ENCODE measurements around the gene SEC24C. TPM values are rescaled to one million over a fixed set of nuclear protein-coding genes. Genes with fewer than 3 reads are reported as not detected.
"Not testable (repeated sequence)": the region's sequence is repeated elsewhere in the genome, so short reads cannot be mapped to it uniquely, and the experiment has no call there.

SEC24C gene
- total RNA-seq, 1 donor from 2014 or later, result 50.0 TPM

GRCh38 chr10:73772281-73773151, 28.3 kb downstream of the SEC24C start:
- DNase-seq, result peak; percentile 87

- DNase-seq, result no peak
Observed at GRCh38 chr10:73773152-73773879, 29.1 kb downstream of the SEC24C start.

GRCh38 chr10:73774637-73775036, 30.5 kb downstream of the SEC24C start:
- DNase-seq, result no peak

- no peak for DNase-seq
Observed at GRCh38 chr10:73779018-73779417, 34.8 kb downstream of the SEC24C start.

GRCh38 chr10:73779539-73780197, 35.5 kb downstream of the SEC24C start:
- DNase-seq, result no peak

- no peak for DNase-seq
Observed at GRCh38 chr10:73780301-73780700, 36.1 kb downstream of the SEC24C start.

GRCh38 chr10:73780966-73781365, 36.8 kb downstream of the SEC24C start:
- DNase-seq, result no peak

GRCh38 chr10:73781548-73781878, 37.3 kb downstream of the SEC24C start:
- no peak for DNase-seq

- peak; percentile 96 for DNase-seq
Observed at GRCh38 chr10:73781879-73782748, 37.9 kb downstream of the SEC24C start, which contains the start of gene CHCHD1. Gene CHCHD1, plus strand, starts transcription at chr10:73782048. Its CDS starts 28 bp downstream, at chr10:73782076.

GRCh38 chr10:73782749-73783085, 38.5 kb downstream of the SEC24C start:
- no peak for DNase-seq

GRCh38 chr10:73785211-73785720, 41.1 kb downstream of the SEC24C start, which contains the start of gene ZSWIM8:
Gene ZSWIM8, plus strand, starts transcription at chr10:73785606. Its CDS starts 273 bp downstream, at chr10:73785879.
- DNase-seq, result peak; percentile 98

GRCh38 chr10:73785721-73786511, 41.7 kb downstream of the SEC24C start:
- peak; percentile 49 for DNase-seq

GRCh38 chr10:73786512-73786885, 42.3 kb downstream of the SEC24C start:
- DNase-seq, result no peak

- DNase-seq, result not testable (repeated sequence)
Observed at GRCh38 chr10:73787031-73787800, 43.0 kb downstream of the SEC24C start.

- no peak for DNase-seq
Observed at GRCh38 chr10:73788864-73789658, 44.9 kb downstream of the SEC24C start.

- no peak for DNase-seq
Observed at GRCh38 chr10:73789659-73790055, 45.5 kb downstream of the SEC24C start.

- no peak for DNase-seq
Observed at GRCh38 chr10:73790886-73791625, 46.9 kb downstream of the SEC24C start.

GRCh38 chr10:73791871-73792400, 47.8 kb downstream of the SEC24C start:
- no peak for DNase-seq

All from tongue (tissue), 2 donors.